ENCODE measurements around the gene TTC28.

TTC28 gene

GRCh38 chr22:28333088-28333487, 346.6 kb downstream of the TTC28 start:
- Histone ChIP-seq H3K9ac (ENCODE audit: low read length) (no peak overlapping the region), H3K27me3 (ENCODE audit: control insufficient read depth, insufficient read depth, low read length) (no peaks in the 10 kb centered on the region), H3K9me3 (ENCODE audit: control insufficient read depth, low read length) (no peaks in the 10 kb centered on the region), H3K4me3 (ENCODE audit: low read length) (no peak overlapping the region), H3K36me3 (ENCODE audit: control insufficient read depth, insufficient read depth, low read length) (no peaks in the 10 kb centered on the region), H3K4me1 (ENCODE audit: control insufficient read depth, insufficient read depth, low read length) (no peaks in the 10 kb centered on the region)

DNA sequence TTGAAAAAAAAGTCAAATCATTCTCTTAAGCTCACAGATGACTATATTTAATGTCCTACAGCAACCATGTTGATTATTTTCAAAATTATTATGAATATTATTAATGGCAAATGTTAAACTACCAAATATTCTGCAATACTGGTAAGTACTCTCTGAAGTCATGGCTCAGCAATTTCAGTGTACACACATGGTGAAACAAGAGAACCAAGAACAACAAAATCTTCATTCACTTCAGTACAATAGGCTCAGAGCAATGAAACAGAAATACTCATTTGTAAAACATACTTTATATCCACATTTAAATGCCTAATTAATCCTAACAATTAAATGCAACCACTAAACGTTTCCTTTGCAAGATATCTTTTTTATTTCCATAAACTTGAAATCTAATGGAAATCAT, 347.2 kb downstream of the TTC28 start:
- no peak overlapping the region for H3K4me3 ChIP-seq (ENCODE audit: low read length)
- no peaks in the 10 kb centered on the region for H3K36me3 ChIP-seq (ENCODE audit: control insufficient read depth, insufficient read depth, low read length)
- H3K4me1 ChIP-seq (ENCODE audit: control insufficient read depth, insufficient read depth, low read length), result no peaks in the 10 kb centered on the region
- no peaks in the 10 kb centered on the region for H3K27me3 ChIP-seq (ENCODE audit: control insufficient read depth, insufficient read depth, low read length)
- H3K9me3 ChIP-seq (ENCODE audit: control insufficient read depth, low read length), result no peaks in the 10 kb centered on the region
- H3K9ac ChIP-seq (ENCODE audit: low read length), result no peak overlapping the region

DNA sequence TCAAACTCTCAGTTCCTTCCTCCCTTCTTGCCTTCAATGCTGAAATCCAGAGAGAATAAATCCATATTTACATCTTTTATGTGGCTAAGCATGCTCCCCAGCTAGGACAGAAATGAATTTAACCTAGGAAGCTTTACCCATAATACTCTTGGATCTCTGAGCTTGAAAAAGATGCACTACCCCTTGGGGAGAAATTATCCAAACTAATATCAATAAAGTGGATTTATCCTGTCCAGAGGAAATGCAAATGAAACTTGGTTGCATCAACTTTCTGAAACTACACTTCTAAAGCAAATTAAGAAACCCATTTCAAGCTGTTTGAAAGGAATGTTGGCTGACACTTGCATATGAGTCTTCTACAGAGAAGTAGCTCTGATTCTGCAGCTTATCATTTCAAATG, 347.9 kb downstream of the TTC28 start:
- Histone ChIP-seq H3K4me3 (ENCODE audit: low read length) (no peak overlapping the region), H3K4me1 (ENCODE audit: control insufficient read depth, insufficient read depth, low read length) (no peaks in the 10 kb centered on the region), H3K36me3 (ENCODE audit: control insufficient read depth, insufficient read depth, low read length) (no peaks in the 10 kb centered on the region), H3K9me3 (ENCODE audit: control insufficient read depth, low read length) (no peaks in the 10 kb centered on the region), H3K9ac (ENCODE audit: low read length) (no peak overlapping the region), H3K27me3 (ENCODE audit: control insufficient read depth, insufficient read depth, low read length) (no peaks in the 10 kb centered on the region)

GRCh38 chr22:28329186-28330073, 350.2 kb downstream of the TTC28 start:
- no peaks in the 10 kb centered on the region for H3K9me3 ChIP-seq (ENCODE audit: control insufficient read depth, low read length)
- H3K9ac ChIP-seq (ENCODE audit: low read length), result no peak overlapping the region
- no peaks in the 10 kb centered on the region for H3K27me3 ChIP-seq (ENCODE audit: control insufficient read depth, insufficient read depth, low read length)
- no peak overlapping the region for H3K4me3 ChIP-seq (ENCODE audit: low read length)
- H3K36me3 ChIP-seq (ENCODE audit: control insufficient read depth, insufficient read depth, low read length), result no peaks in the 10 kb centered on the region
- no peaks in the 10 kb centered on the region for H3K4me1 ChIP-seq (ENCODE audit: control insufficient read depth, insufficient read depth, low read length)

GRCh38 chr22:28328756-28329155, 350.9 kb downstream of the TTC28 start:
- Histone ChIP-seq H3K4me3 (ENCODE audit: low read length) (no peak overlapping the region), H3K9ac (ENCODE audit: low read length) (no peak overlapping the region), H3K9me3 (ENCODE audit: control insufficient read depth, low read length) (no peaks in the 10 kb centered on the region), H3K27me3 (ENCODE audit: control insufficient read depth, insufficient read depth, low read length) (no peaks in the 10 kb centered on the region), H3K4me1 (ENCODE audit: control insufficient read depth, insufficient read depth, low read length) (no peaks in the 10 kb centered on the region), H3K36me3 (ENCODE audit: control insufficient read depth, insufficient read depth, low read length) (no peaks in the 10 kb centered on the region)

GRCh38 chr22:28316014-28316413, 363.6 kb downstream of the TTC28 start:
- no peak overlapping the region for H3K9ac ChIP-seq (ENCODE audit: low read length)
- no peaks in the 10 kb centered on the region for H3K9me3 ChIP-seq (ENCODE audit: control insufficient read depth, low read length)
- H3K27me3 ChIP-seq (ENCODE audit: control insufficient read depth, insufficient read depth, low read length), result no peaks in the 10 kb centered on the region
- H3K36me3 ChIP-seq (ENCODE audit: control insufficient read depth, insufficient read depth, low read length), result no peaks in the 10 kb centered on the region
- H3K4me3 ChIP-seq (ENCODE audit: low read length), result no peak overlapping the region
- peaks cover 4% of the 10 kb centered on the region for H3K4me1 ChIP-seq (ENCODE audit: control insufficient read depth, insufficient read depth, low read length)

DNA sequence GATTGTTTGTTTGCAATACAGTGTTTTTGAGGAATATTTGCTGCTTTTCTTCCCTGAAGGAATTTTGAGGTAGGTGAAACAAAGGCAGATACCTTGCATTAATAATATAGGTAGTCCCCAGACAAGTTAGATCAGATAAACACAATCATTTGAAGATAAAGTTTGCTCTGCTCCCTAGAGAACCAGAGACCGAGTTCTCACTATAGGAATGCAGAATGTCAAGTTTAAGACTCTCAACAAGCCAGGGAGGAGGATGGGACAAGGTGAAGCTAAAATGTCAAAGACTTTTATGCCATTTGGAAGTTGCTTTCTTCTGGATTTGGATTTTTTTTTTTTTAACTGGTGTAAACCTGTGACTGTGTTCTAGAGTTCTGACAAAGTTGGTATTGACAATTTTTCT, 364.7 kb downstream of the TTC28 start:
- H3K9ac ChIP-seq (ENCODE audit: low read length), result no peak overlapping the region
- H3K27me3 ChIP-seq (ENCODE audit: control insufficient read depth, insufficient read depth, low read length), result no peaks in the 10 kb centered on the region
- no peak overlapping the region for H3K4me3 ChIP-seq (ENCODE audit: low read length)
- H3K9me3 ChIP-seq (ENCODE audit: control insufficient read depth, low read length), result no peaks in the 10 kb centered on the region
- no peaks in the 10 kb centered on the region for H3K36me3 ChIP-seq (ENCODE audit: control insufficient read depth, insufficient read depth, low read length)
- H3K4me1 ChIP-seq (ENCODE audit: control insufficient read depth, insufficient read depth, low read length), result peaks cover 4% of the 10 kb centered on the region

- Histone ChIP-seq H3K36me3 (ENCODE audit: control insufficient read depth, insufficient read depth, low read length) (no peaks in the 10 kb centered on the region), H3K27me3 (ENCODE audit: control insufficient read depth, insufficient read depth, low read length) (no peaks in the 10 kb centered on the region), H3K9me3 (ENCODE audit: control insufficient read depth, low read length) (no peaks in the 10 kb centered on the region), H3K4me3 (ENCODE audit: low read length) (no peak overlapping the region), H3K4me1 (ENCODE audit: control insufficient read depth, insufficient read depth, low read length) (peaks cover 4% of the 10 kb centered on the region), H3K9ac (ENCODE audit: low read length) (no peak overlapping the region)
These were observed 369.3 kb downstream of the TTC28 start for GRCh38 chr22:28310299-28310698.

DNA sequence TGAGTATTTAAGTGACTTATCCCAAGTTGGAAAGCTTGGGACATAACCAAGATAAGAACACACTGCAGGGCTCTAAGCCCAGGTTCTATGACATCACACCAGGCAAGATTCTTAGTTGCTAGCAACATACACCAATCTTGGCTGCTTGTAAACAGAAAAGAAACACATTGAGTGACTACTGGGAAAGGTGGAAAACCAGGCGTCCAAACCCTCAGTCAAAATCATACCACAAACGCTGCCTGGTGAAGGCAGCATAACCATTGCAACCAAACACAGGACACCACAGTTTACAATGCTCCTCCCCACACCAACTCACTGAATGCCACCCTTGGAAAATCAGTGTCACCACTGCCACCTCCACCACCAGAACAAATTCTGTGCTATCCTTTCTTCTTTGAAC, 379.9 kb downstream of the TTC28 start:
- Histone ChIP-seq H3K4me1 (ENCODE audit: control insufficient read depth, insufficient read depth, low read length) (no peaks in the 10 kb centered on the region), H3K27me3 (ENCODE audit: control insufficient read depth, insufficient read depth, low read length) (no peaks in the 10 kb centered on the region), H3K4me3 (ENCODE audit: low read length) (no peak overlapping the region), H3K36me3 (ENCODE audit: control insufficient read depth, insufficient read depth, low read length) (no peaks in the 10 kb centered on the region), H3K9me3 (ENCODE audit: control insufficient read depth, low read length) (no peaks in the 10 kb centered on the region), H3K9ac (ENCODE audit: low read length) (no peak overlapping the region)

DNA sequence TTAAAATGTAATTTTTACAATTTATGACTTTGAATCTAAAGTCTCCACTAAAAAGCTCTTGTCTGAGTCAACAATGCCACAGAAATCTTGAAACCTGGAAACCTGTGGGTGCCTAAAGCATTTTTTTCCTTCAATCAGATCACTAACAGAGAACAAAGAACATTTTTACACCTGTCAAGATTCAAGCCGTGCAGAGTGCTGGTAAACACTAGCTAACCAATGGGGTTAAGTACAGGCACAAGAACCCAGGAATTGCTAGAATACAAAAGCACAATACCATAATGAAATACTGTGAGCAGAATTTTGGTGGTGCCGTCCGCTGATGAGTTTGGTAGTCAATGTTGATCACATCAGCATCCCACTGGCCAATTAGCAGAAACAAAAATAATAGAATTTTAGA, 380.3 kb downstream of the TTC28 start:
- Histone ChIP-seq H3K27me3 (ENCODE audit: control insufficient read depth, insufficient read depth, low read length) (no peaks in the 10 kb centered on the region), H3K4me3 (ENCODE audit: low read length) (no peak overlapping the region), H3K4me1 (ENCODE audit: control insufficient read depth, insufficient read depth, low read length) (no peaks in the 10 kb centered on the region), H3K9ac (ENCODE audit: low read length) (no peak overlapping the region), H3K36me3 (ENCODE audit: control insufficient read depth, insufficient read depth, low read length) (no peaks in the 10 kb centered on the region), H3K9me3 (ENCODE audit: control insufficient read depth, low read length) (no peaks in the 10 kb centered on the region)

DNA sequence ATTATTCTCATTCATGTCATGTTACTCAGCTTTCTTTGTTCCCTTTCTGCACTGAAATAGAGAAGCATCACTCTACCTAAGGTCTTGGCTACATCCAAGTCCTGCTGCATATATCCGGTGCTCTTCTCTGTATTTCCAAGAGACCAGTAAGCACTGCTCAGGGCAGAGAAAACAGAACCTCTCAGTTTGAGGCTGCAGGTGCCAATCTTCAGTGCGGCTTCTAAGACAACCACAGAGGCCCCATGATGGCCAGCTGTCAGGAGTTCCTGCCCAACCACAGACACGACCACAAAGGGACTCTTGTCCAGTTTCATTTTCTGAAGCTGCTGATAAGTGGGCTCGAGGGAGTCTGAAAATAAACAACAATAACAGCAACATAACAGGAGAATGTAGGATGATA, 382.1 kb downstream of the TTC28 start:
- Histone ChIP-seq H3K9ac (ENCODE audit: low read length) (no peak overlapping the region), H3K9me3 (ENCODE audit: control insufficient read depth, low read length) (no peaks in the 10 kb centered on the region), H3K27me3 (ENCODE audit: control insufficient read depth, insufficient read depth, low read length) (no peaks in the 10 kb centered on the region), H3K4me1 (ENCODE audit: control insufficient read depth, insufficient read depth, low read length) (no peaks in the 10 kb centered on the region), H3K36me3 (ENCODE audit: control insufficient read depth, insufficient read depth, low read length) (no peaks in the 10 kb centered on the region), H3K4me3 (ENCODE audit: low read length) (no peak overlapping the region)

DNA sequence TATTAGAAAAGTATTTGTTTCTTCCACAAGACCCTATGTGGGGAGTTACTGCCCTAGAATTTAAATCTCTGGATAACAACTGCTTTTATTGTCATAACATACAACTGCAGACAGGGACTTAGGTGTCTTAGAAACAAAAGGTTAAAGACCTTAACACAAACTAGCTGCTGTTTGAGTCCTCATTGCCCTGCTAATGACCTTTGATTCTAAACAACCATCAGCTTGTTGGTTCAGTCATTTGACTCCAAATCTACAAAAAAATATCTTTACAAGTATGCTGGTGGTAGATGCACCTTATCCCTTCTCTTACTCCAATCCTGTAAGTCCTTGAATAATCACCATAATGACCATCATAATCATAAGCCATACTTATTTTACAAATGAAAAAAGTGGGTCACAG, 383.2 kb downstream of the TTC28 start:
- no peaks in the 10 kb centered on the region for H3K9me3 ChIP-seq (ENCODE audit: control insufficient read depth, low read length)
- no peak overlapping the region for H3K4me3 ChIP-seq (ENCODE audit: low read length)
- H3K27me3 ChIP-seq (ENCODE audit: control insufficient read depth, insufficient read depth, low read length), result no peaks in the 10 kb centered on the region
- no peaks in the 10 kb centered on the region for H3K36me3 ChIP-seq (ENCODE audit: control insufficient read depth, insufficient read depth, low read length)
- no peaks in the 10 kb centered on the region for H3K4me1 ChIP-seq (ENCODE audit: control insufficient read depth, insufficient read depth, low read length)
- no peak overlapping the region for H3K9ac ChIP-seq (ENCODE audit: low read length)
